SK-N-SH treated with all-trans-retinoic acid at 6 μM for 48 hours (cell line): ENCODE measurements around the gene UBA6.
"Not testable (repeated sequence)": the region's sequence is repeated elsewhere in the genome, so short reads cannot be mapped to it uniquely, and the experiment has no call there.

Source experiments
- ARNTL ChIP-seq: fragments of 450-650 bp; formaldehyde crosslinking; IDR thresholded peaks from 2 replicates; pipeline ENCODE4 v1.5.0; 2020; ENCODE audit warnings: low read depth, mild to moderate bottlenecking, moderate library complexity, borderline replicate concordance
- CREB5 ChIP-seq: fragments of 250-450 bp; sonication (Bioruptor Pico); IDR thresholded peaks from 2 replicates; pipeline ENCODE4 v1.5.1; 2020; ENCODE audit warnings: low read depth, mild to moderate bottlenecking, moderate library complexity
- CSDC2 ChIP-seq: fragments of 250-450 bp; sonication (Bioruptor Pico); IDR thresholded peaks from 2 replicates; pipeline ENCODE4 v1.5.0; 2020; ENCODE audit warnings: mild to moderate bottlenecking, moderate library complexity
- PATZ1 ChIP-seq: fragments of 250-450 bp; sonication (Bioruptor Pico); IDR thresholded peaks from 2 replicates; pipeline ENCODE4 v1.8.0; 2020; ENCODE audit warnings: mild to moderate bottlenecking, moderate library complexity, borderline replicate concordance
- TCF4 ChIP-seq: fragments of 250-450 bp; sonication (Bioruptor Pico); IDR thresholded peaks from 2 replicates; pipeline ENCODE4 v1.8.0; 2021; ENCODE audit warnings: mild to moderate bottlenecking, moderate library complexity, borderline replicate concordance
- ZFP3 ChIP-seq: fragments of 250-450 bp; sonication (Bioruptor Pico); IDR thresholded peaks from 2 replicates; pipeline ENCODE4 v1.5.0; 2020; ENCODE audit warnings: mild to moderate bottlenecking, moderate library complexity
- ZNF70 ChIP-seq: fragments of 450-650 bp; formaldehyde crosslinking; IDR thresholded peaks from 2 replicates; pipeline ENCODE4 v1.5.0; 2020; ENCODE audit warnings: mild to moderate bottlenecking, moderate library complexity
- TF ChIP-seq, protein P1 (sequence below): fragments of 250-450 bp; sonication (Bioruptor Pico); IDR thresholded peaks from 2 replicates; pipeline ENCODE4 v1.5.1; 2021; ENCODE audit warnings: mild to moderate bottlenecking, moderate library complexity
- TF ChIP-seq, protein P2 (sequence below): fragments of 250-450 bp; sonication (Bioruptor Pico); IDR thresholded peaks from 2 replicates; pipeline ENCODE4 v1.5.0; 2020; ENCODE audit warnings: mild to moderate bottlenecking, moderate library complexity

GRCh38 chr4:67706682-67707081 lies 5.7 kb upstream of the UBA6 start:
- TF ChIP-seq ZNF70; ZFP3 (CRISPR knock-in tag); ARNTL (CRISPR knock-in tag); PATZ1 (CRISPR knock-in tag); TCF4; CSDC2 (CRISPR knock-in tag); CREB5 (CRISPR knock-in tag): not testable (repeated sequence)
- TF ChIP-seq, protein P1, sequence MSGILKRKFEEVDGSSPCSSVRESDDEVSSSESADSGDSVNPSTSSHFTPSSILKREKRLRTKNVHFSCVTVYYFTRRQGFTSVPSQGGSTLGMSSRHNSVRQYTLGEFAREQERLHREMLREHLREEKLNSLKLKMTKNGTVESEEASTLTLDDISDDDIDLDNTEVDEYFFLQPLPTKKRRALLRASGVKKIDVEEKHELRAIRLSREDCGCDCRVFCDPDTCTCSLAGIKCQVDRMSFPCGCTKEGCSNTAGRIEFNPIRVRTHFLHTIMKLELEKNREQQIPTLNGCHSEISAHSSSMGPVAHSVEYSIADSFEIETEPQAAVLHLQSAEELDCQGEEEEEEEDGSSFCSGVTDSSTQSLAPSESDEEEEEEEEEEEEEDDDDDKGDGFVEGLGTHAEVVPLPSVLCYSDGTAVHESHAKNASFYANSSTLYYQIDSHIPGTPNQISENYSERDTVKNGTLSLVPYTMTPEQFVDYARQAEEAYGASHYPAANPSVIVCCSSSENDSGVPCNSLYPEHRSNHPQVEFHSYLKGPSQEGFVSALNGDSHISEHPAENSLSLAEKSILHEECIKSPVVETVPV (CRISPR knock-in tag) = not testable (repeated sequence)
- TF ChIP-seq, protein P2, sequence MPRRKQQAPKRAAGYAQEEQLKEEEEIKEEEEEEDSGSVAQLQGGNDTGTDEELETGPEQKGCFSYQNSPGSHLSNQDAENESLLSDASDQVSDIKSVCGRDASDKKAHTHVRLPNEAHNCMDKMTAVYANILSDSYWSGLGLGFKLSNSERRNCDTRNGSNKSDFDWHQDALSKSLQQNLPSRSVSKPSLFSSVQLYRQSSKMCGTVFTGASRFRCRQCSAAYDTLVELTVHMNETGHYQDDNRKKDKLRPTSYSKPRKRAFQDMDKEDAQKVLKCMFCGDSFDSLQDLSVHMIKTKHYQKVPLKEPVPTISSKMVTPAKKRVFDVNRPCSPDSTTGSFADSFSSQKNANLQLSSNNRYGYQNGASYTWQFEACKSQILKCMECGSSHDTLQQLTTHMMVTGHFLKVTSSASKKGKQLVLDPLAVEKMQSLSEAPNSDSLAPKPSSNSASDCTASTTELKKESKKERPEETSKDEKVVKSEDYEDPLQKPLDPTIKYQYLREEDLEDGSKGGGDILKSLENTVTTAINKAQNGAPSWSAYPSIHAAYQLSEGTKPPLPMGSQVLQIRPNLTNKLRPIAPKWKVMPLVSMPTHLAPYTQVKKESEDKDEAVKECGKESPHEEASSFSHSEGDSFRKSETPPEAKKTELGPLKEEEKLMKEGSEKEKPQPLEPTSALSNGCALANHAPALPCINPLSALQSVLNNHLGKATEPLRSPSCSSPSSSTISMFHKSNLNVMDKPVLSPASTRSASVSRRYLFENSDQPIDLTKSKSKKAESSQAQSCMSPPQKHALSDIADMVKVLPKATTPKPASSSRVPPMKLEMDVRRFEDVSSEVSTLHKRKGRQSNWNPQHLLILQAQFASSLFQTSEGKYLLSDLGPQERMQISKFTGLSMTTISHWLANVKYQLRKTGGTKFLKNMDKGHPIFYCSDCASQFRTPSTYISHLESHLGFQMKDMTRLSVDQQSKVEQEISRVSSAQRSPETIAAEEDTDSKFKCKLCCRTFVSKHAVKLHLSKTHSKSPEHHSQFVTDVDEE (CRISPR knock-in tag) = not testable (repeated sequence)
